ENCODE results near the gene PLLP.
A peak's percentile ranks its signal among the peaks of the same experiment; 100 is the strongest.

The PLLP gene, protein sequence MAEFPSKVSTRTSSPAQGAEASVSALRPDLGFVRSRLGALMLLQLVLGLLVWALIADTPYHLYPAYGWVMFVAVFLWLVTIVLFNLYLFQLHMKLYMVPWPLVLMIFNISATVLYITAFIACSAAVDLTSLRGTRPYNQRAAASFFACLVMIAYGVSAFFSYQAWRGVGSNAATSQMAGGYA

DNA sequence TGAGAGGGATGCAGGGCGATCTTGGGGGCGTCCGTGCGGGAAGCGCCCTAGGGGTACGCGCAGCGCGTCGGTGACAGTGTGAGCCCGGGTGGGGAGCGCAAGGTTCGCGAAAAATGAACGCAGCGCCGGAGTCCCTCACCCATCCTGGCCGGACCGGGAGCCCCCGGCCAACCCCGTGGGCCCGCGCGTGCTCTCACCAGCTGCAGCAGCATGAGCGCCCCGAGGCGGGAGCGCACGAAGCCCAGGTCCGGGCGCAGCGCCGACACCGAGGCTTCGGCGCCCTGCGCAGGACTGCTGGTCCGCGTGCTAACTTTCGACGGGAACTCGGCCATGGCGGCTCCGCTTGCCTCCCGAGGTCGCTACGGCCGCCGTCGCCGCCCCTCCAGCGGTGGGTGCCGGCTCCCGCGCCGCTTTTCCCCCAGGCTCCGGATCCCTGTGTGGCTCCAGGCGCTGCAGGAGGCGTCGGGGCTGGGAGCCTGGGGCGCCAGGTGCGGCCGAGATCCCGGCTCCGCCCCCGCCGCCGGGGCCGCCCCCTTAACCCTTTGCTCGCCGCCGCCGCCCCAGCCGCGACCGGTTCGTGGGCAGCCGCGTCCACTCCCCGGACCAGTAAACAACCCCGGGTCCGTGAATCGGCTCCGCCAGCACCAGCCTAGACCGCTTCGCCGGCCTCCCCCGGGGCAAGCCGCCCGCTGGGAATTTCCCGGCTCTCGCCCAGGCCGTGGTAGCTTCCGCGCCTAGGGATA lies at the start of gene PLLP:
TSS of gene PLLP (minus strand) at position 464 of the 743 bp plus-strand sequence. CDS start at position 332, 132 bp downstream.
- DNase-seq = peak in 34 of 51 donors; percentile 22 to 83 (median 51)

DNA sequence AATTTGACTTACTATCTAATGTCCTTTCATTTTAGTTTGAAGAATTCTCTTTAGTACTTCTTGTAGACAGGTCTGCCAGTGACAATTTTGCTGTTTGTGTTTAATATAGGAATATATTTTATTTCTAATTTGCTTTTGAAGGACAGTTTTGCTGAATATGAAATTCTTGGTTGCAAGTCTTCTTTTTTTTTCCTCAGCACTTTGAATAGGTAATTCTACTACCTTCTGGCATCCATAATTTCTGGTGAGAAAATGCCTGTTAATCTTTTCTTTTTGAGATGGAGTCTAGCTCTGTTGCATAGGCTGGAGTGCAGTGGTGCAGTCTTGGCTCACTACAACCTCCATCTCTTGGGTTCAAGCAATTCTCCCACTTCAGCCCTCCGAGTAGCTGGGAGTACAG lies 48.9 kb upstream of the PLLP start:
- no peak for DNase-seq

DNA sequence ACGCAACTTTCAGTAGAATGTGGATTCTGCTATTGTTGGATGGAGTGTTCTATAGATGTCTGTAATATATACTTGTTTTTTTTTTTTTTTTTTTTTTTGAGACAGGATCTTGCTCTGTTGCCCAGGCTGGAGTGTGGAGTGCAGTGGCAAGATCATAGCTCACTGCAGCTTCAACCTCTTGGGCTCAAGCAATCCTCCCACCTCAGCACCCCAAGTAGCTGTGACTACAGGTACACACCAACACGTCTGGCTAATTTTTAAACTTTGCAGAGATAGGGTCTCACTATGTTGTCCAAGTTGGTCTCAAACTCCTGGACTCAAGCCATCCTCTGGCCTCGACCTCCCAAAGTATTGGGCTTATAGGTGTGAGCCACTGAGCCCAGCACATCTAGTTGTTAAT lies 46.9 kb upstream of the PLLP start:
- DNase-seq = no peak

DNA sequence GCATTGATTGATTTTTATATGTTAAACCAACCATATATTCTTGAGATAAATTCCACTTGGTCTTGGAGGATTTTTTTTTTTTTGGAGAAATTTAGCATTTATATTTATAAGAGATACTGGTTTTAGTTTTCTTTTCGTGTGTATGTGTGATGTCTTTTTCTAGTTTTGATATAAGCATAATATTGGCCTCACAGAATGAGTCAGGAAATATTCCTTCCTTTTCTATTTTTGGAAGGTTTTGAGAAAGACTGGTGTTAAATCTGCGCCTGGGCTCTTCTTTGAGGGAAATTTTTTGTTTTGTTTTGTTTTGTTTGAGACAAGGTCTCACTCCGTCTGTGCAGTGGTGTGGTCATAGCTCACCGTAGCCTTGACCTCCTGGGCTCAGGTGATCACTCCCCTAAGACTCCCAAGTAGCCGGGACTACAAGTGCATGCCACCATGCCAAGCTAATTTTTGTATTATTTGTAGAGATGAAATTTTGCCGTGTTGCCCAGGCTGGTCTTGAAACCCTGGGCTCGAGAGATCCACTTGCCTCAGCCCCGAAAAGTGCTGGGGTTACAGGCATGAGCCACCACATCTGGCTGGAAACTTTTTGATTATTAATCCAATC lies 45.4 kb upstream of the PLLP start:
- no peak for DNase-seq

DNA sequence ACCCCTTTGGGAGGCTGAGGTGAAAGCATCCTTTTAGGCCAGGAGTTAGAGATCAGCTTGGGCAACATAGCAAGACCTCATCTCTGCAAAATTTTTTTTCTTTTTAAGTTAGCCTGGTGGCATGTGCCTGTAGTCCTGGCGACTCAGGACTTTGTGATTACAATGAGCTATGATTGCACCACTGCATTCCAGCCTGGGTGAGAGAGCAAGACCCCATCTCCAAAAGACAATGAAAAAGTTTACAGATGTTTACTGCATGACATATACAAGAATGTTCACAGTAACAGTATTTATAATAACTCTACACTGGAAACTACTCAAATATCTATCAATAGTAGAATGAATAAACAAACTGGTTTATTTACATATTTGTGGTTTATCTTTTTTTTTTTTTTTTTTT lies 41.0 kb upstream of the PLLP start:
- no peak for DNase-seq

DNA sequence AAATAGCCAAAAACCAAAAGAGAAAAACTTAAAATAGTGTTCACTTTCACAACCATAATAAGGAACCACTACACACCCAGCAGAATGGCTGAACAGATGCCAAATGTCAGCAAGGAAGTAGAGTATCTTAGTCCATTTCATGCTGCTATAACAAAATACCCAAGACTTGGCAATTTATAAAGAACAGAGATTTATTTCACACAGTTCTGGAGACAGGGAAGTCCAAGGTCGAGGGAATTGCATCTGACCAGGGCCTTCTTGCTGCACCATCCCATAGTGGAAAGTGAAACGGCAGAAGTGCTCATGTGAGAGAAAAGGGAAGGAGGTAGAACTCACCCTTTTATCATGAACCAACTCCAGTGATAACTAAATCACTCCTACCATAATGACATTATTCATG lies 40.3 kb upstream of the PLLP start:
- no peak for DNase-seq

DNA sequence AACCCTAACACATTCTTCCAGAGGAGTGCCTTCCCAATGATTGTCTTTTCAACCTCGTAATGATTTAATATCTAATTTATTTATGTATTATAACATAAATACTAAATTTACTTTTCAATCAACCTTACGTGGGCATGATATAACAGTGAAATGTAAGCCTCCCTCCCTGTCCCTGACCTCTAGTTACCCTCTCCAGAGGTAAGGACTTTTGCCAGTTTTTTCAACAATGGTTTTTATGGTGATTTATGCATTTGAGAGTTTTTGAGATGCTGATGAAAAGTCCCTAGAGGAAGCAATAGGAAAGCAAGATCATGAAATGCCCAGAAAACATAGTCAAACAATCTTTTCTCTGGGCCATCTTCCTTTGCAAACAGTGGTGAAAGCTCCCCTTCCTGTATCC lies 35.2 kb upstream of the PLLP start:
- no peak for DNase-seq

DNA sequence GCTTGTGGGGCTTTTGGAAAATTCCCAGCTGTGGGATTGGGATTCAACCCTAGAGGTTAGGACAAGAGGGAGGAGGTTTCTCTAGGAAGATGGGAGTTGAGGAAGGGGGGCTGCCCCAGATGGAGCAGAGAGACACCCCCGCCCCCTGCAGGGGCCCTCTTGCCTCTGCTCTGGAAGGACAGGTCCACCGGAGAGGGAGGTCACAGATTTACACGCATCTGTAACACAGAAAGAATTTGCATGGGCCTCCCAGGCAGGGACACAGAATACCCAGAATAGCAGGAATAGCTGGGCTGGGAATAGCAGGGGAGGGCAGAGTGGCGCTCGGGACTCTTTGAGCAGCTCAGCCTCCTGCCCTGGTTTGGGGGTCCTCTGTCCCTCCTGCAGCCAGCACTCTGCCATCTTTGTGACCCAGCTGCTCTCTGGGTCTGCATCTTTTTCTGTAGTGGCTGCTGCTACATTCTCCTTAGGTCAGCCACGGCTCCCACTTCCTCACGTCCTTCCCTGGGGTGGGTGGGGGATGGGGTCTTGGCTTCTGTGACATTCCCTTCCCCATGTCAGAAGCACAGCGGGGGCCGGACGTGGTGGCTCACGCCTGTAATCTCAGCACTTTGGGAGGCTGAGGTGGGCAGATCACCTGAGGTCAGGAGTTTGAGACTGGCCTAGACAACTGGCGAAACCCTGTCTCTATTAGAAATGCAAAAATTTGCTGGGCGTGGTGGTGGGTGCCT lies 33.9 kb upstream of the PLLP start:
- DNase-seq = no peak

DNA sequence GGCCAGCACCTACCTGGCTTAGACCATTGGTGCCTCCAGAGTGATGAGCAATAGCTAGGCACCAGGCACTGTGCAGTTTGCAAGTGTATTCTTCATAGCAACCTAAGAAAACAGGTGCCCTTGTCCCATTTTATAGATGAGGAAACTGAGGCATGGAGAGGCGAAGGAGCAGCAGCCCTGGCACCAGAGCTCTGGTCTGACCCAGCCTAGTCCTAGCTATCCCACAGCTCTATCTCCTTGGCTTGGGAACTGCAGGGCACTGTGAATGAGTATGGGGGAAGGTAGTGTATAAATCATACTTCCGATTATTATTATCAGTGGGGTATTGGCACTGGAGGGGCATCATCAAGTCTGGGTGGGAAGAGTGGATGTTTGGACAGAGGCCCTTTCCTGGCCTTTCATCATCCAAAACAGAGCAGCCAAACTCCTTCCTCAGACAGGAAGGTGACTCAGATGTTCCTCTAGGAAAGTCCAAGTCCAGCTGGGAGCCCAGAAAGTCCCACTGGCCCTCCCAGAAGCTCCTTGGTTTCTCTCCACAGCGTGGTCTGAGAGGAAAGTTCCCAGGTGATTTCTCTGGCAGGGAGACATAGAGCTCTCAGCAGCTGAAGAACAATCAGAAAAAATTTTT lies 32.0 kb upstream of the PLLP start:
- no peak for DNase-seq

DNA sequence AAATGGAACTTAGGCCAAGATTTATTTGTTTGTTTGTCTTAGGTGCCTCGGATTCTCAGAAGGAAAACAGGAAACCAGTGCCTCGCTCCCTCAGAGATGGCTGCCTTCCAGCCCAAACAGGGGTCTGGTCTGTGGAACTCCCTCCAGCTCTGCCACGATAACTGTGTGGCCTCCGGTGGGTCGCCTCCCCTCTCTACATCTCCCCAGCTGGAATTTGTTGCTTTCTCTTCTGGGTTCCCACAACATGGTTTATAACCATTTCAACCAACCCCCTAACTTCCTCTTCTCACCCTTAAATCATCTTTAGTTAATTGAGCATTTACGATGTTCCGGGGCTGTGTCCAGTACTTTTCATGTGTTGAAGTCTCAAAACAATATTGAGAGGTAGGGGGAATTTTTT lies 30.9 kb upstream of the PLLP start:
- DNase-seq = no peak

DNA sequence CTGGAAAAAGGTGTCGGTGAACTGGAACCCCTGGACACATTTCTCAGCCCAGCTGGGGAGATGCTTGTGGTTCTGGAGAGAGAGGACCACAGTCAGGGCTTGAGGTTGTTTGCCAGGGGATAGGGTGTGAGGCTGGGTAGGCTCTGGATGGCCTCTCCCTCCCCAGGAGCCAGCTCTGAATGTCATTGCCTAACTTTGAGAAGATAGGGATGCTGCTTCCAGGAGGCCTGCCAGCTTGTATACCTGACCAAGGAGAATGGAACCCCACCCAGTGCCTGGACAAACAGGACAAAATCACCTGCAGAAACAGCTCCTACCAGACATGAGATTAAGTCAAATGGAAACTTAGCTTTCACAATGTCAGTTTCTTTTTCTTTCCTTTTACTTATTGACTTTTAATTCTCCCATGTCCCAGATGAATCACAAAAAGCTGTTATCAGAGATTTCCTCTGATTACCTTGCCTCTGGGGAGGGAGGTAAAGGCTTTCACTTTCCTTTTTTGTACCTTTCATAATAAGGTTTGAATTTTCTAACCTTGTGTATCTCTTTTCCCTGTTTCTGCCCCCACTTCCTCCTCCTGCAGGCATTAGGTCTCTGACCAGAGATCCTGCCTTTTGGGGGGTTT lies 29.8 kb upstream of the PLLP start:
- no peak for DNase-seq

DNA sequence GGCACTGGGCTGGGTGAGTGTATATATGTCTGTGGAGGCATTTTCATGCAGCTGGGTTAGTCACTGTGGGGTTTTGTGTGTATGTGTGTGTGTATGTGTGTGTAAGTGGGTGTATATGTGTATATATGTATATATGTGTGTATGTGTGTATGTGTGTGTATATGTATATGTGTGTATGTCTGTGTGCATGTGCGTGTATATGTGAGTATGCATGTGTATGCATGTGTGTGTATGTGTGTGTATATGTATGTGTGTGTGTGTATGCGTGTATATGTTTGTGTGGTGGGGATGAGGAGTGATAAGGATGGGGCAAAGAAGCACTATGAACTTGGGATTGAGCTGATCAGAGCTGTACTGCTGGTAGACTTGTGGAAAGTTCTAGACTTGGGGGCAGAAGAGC lies 29.0 kb upstream of the PLLP start:
- DNase-seq = no peak

DNA sequence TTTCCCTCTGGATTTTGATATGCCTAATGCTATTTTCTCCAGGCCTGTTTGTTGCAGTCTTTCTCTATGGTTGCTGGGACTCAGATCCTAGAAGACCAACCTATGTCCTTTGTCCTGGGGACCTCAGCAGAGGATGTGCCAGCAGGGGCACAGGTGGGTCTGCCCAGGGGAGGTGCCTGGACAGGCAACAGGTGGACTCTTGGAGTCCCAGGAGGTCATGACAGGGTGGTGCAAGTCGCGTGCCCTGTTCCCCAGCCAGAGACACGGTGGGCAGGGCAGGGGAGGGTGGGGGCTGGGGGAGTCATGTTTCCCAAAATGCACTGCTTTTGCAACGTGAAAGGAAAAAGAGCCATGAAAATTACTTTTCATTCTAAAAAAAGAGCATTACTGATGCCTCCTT lies 26.3 kb upstream of the PLLP start:
- DNase-seq = no peak

DNA sequence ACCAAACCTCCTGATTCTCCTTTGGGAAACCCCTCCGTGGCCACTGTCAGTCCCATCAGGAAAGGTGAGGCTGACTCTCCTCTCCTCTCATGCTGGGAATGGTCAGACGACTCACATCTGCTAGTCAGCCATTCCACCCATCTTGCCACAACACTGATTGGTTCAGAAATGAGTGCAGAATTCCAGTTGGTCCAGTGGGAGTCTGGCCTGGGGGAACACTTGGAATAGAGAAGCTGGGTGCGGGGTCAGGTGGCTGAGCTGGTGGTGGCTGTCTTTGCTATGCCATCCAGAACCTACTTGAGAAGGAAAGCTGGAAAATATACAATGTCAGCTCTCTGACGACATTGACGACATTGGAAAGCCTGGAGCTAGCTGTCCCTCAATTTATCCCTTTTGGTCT lies 23.6 kb upstream of the PLLP start:
- DNase-seq = no peak

DNA sequence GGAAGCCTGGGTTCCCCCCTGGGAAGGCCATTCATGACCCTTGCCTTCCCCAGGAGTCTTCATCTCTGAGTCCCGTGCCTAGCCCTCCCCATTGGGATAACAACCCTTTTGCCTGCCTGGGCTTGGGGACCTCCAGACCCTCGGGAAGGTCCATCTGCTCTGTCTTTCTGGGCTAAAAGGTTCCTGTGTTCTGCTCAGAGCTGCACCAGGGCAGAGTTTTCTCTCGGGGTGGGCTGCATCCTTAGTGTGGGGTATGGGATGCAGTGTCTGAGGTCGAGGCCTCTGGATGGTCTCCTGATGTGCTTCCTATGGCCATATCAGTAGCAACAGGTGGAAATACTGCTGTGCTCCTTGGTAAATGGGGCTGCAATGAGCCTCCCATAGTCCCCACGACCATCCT lies 22.9 kb upstream of the PLLP start:
- DNase-seq = no peak

DNA sequence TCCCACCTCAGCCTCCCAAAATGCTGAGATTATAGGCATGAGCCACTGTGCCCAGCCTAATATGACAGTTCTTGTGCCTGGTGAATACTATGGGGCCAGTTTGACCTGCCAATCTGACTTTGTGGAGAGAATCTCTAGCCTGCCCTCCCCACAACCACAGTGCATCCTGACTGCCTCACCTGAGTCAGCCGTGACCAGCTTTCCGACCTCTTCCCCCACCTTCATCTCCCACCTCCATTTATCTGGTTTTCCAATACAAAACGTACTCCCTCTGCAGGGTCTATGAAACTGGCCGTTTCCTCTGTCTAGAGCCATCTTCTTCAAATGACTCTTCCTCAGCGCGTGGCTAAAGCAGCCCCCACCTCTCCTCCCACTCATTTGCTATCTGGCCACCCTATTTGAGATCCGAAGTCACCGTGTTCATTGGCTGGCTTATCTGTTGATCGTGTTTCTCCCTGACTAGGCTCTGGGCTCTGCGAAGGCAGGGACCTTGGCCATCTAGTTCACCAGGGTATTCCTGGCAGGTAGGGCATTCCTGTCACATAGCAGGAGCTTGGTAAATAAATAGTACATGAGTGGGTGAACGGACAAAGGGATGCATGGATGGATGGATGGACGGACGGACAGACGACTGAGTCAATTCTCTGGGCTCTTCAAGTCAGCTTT lies 22.3 kb upstream of the PLLP start:
- no peak for DNase-seq

DNA sequence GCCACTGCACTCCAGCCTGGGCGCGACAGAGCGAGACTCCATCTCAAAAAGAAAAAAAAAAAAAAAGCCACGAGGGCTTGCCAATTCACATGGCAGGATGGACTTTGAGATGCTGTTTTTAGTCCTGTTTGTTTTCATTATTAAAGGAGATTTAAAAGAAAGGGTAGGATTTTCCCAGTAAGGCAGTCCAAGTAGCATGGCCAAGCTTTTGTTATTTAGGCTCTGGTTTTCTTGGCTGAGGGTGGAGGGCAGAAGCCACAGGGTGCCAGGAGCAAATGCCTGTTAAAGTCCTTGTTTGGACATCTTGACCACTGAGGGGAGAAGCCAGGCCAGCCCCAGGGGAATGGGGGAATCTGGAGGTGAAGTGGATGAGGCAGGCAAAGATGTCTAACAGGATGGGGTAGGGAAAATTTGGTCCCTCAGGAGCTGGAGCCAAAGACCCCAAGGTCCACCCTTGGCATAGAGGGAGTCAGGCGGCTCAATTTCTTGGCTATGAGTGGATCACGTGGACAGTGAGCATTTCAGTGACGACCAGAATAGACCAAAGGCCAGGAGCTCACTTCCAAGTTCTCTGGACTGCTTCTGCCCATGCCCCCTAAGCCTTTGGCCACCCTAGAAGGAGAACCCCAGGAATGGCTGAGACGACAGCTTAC lies 20.8 kb upstream of the PLLP start:
- DNase-seq = peak in 23 of 51 donors; percentile 12 to 75 (median 39)

DNA sequence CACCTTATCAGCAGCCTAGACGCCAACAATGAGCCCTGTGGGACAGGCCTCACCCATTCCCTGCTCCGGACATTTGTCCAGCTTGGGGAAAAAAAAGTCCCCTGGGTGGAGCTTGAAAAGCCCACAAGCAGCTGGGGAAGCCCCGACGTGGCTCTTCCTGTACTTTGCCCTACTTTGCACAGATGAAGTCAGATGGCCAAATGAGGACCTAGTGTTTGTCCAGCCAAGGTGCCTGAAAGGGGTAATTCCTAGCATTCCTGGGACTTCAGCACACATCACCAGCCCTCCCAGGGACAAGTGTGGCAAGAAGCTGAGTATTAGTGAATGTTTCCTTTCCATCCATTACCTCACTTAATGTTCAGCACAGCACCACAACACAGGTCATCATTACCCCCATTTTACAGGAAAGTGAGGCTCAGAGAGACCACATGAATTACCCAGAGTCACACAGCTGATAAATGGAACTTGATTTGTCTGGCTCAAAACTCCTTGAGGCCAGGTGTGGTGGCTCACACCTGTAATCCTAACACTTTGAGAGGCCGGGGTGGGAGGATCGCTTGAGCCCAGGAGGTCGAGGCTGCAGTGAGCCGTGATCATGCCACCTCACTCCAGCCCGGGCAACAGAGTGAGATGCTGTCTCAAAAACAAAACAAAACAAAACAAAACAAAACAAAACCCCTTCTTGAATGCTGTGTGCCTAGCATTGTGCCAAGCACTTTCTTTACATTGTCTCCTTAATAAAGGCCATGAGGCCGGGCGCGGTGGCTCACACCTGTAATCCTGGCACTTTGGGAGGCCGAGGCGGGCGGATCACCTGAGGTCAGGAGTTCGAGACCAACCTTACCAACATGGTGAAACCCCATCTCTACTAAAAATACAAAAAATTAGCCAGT lies 19.9 kb upstream of the PLLP start:
- peak in 2 of 51 donors; percentile 17 to 32 for DNase-seq

DNA sequence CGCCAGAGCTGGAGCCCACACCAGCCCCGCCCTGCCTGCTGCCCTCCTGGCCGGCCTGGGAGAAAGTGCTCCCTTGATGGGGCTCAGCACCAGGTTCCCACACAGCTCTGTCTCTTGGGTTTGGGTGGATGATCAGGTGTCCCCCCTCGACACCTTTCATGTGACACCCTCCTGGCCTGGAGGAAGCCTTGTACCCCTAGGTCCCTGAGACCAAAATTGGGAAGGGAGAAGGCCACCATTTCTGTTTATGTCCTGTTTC lies 19.4 kb upstream of the PLLP start:
- no peak for DNase-seq
